ENCODE data around the gene BTN3A1. TPM values are rescaled to one million over a fixed set of nuclear protein-coding genes. Genes with fewer than 3 reads are reported as not detected.

Gene BTN3A1
- total RNA-seq, 4 donors from 2014 or later = 12.3 to 29.3 (median 16.6) TPM

- TF ChIP-seq POLR2A (IDR thresholded peaks at IDR 0.05) = no peak
- TF ChIP-seq, protein P1, sequence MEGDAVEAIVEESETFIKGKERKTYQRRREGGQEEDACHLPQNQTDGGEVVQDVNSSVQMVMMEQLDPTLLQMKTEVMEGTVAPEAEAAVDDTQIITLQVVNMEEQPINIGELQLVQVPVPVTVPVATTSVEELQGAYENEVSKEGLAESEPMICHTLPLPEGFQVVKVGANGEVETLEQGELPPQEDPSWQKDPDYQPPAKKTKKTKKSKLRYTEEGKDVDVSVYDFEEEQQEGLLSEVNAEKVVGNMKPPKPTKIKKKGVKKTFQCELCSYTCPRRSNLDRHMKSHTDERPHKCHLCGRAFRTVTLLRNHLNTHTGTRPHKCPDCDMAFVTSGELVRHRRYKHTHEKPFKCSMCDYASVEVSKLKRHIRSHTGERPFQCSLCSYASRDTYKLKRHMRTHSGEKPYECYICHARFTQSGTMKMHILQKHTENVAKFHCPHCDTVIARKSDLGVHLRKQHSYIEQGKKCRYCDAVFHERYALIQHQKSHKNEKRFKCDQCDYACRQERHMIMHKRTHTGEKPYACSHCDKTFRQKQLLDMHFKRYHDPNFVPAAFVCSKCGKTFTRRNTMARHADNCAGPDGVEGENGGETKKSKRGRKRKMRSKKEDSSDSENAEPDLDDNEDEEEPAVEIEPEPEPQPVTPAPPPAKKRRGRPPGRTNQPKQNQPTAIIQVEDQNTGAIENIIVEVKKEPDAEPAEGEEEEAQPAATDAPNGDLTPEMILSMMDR (IDR thresholded peaks at IDR 0.05) = no peak
- no peak for TF ChIP-seq EP300 (IDR thresholded peaks at IDR 0.05)
- WGBS, 2 donors = 66 to 72% methylated on average over 7 of the region's 7 CpGs
- Histone ChIP-seq H3K27me3 (no peaks in the 10 kb centered on the region), H3K9me3 (no peaks in the 10 kb centered on the region), H3K27ac (no peak overlapping the region), H3K4me3 (no peak overlapping the region), H3K4me1 (peaks cover 0 to 2% (median 0%) of the 10 kb centered on the region in 4 donors), H3K36me3 (no peaks in the 10 kb centered on the region)
- DNase-seq (ENCODE audit: low spot score in 2 of 2) = no peak
These were observed 43.5 kb upstream of the BTN3A1 start for GRCh38 chr6:26358511-26358981.

- Histone ChIP-seq H3K9me3 (no peaks in the 10 kb centered on the region), H3K4me1 (peaks cover 0 to 9% (median 7%) of the 10 kb centered on the region in 4 donors), H3K4me3 (no peak overlapping the region), H3K27me3 (no peaks in the 10 kb centered on the region), H3K36me3 (no peaks in the 10 kb centered on the region), H3K27ac (no peak overlapping the region)
- 84 to 86% methylated on average over 5 of the region's 5 CpGs for WGBS, 2 donors
- DNase-seq (ENCODE audit: low spot score in 2 of 2) = no peak
- TF ChIP-seq, protein P1 (IDR thresholded peaks at IDR 0.05) = no peak
- TF ChIP-seq POLR2A (IDR thresholded peaks at IDR 0.05) (no peak), EP300 (IDR thresholded peaks at IDR 0.05) (no peak)
These were observed 42.3 kb upstream of the BTN3A1 start for GRCh38 chr6:26359765-26360164.

GRCh38 chr6:26360451-26361416, 41.3 kb upstream of the BTN3A1 start:
- no peak overlapping the region for H3K4me3 ChIP-seq
- 93 to 96% methylated on average over 14 of the region's 14 CpGs for WGBS, 2 donors
- H3K4me1 ChIP-seq = peaks cover 0 to 11% (median 7%) of the 10 kb centered on the region in 4 donors
- DNase-seq (ENCODE audit: low spot score in 2 of 2) = no peak
- TF ChIP-seq POLR2A (IDR thresholded peaks at IDR 0.05) (no peak), EP300 (IDR thresholded peaks at IDR 0.05) (no peak)
- TF ChIP-seq, protein P1 (IDR thresholded peaks at IDR 0.05) = no peak
- H3K9me3 ChIP-seq = no peaks in the 10 kb centered on the region
- H3K27me3 ChIP-seq = no peaks in the 10 kb centered on the region
- no peaks in the 10 kb centered on the region for H3K36me3 ChIP-seq
- H3K27ac ChIP-seq = no peak overlapping the region

- no peak for DNase-seq (ENCODE audit: low spot score in 2 of 2)
- Histone ChIP-seq H3K4me1 (peaks cover 0 to 19% (median 11%) of the 10 kb centered on the region in 4 donors), H3K27me3 (no peaks in the 10 kb centered on the region), H3K36me3 (no peaks in the 10 kb centered on the region), H3K27ac (no peak overlapping the region), H3K9me3 (no peaks in the 10 kb centered on the region), H3K4me3 (no peak overlapping the region)
- WGBS, 2 donors = 92 to 96% methylated on average over 5 of the region's 5 CpGs
- TF ChIP-seq EP300 (IDR thresholded peaks at IDR 0.05) = no peak
- TF ChIP-seq, protein P1 (IDR thresholded peaks at IDR 0.05) = no peak
- TF ChIP-seq POLR2A (IDR thresholded peaks at IDR 0.05) = no peak
These were observed 40.5 kb upstream of the BTN3A1 start for GRCh38 chr6:26361544-26361943.

Measured in tibial nerve (tissue), 4 donors.